Neural progenitor cell (in vitro differentiated cells): ENCODE results near the gene NUDC. TPM values are rescaled to one million over a fixed set of nuclear protein-coding genes. Genes with fewer than 3 reads are reported as not detected.

Experiments used
- DNase-seq: peaks from one replicate; pipeline ENCODE4 v3.0.0-alpha.2; 2016; ENCODE audit warnings: low spot score
- H2AFZ ChIP-seq: fragments of 200-600 bp; sonication (generic); replicated peaks from 2 replicates; pipeline ENCODE4 v1.6.1; 2016; ENCODE audit warnings: antibody characterized with exemption
- H3F3A ChIP-seq: fragments of 200-600 bp; sonication (generic); 2 replicates; pipeline ENCODE4 v1.6.1; 2016; ENCODE audit warnings: antibody characterized with exemption, low read depth
- H3K27ac ChIP-seq: fragments of 200-600 bp; sonication (generic); 2 replicates; pipeline ENCODE4 v1.5.1; 2016; ENCODE audit warnings: mild to moderate bottlenecking
- H3K27me3 ChIP-seq: fragments of 200-600 bp; sonication (generic); 2 replicates; pipeline ENCODE4 v1.6.1; 2016; ENCODE audit warnings: mild to moderate bottlenecking, moderate library complexity
- H3K36me3 ChIP-seq: fragments of 200-600 bp; sonication (generic); 2 replicates; pipeline ENCODE4 v1.5.1; 2016
- H3K4me1 ChIP-seq: fragments of 200-600 bp; sonication (generic); 2 replicates; pipeline ENCODE4 v1.6.1; 2016; ENCODE audit warnings: mixed run types
- H3K4me2 ChIP-seq: fragments of 200-600 bp; sonication (generic); 2 replicates; pipeline ENCODE4 v1.6.1; 2016
- H3K4me3 ChIP-seq: fragments of 200-600 bp; sonication (generic); 2 replicates; pipeline ENCODE4 v1.5.1; 2016
- H3K79me2 ChIP-seq: fragments of 200-600 bp; sonication (generic); 2 replicates; pipeline ENCODE4 v1.6.1; 2016; ENCODE audit warnings: low read depth
- H3K9ac ChIP-seq: fragments of 200-600 bp; sonication (generic); 2 replicates; pipeline ENCODE4 v1.6.1; 2016
- H3K9me3 ChIP-seq: fragments of 200-600 bp; sonication (generic); 2 replicates; pipeline ENCODE4 v1.5.1; 2016; ENCODE audit warnings: low read depth
- H4K20me1 ChIP-seq: fragments of 200-600 bp; sonication (generic); 2 replicates; pipeline ENCODE4 v1.6.1; 2016; ENCODE audit warnings: low read depth
- H3K27ac Mint-ChIP-seq: 3 replicates; pipeline ENCODE4 v1.8.0; 2021; ENCODE audit warnings: mixed read lengths
- H3K27me3 Mint-ChIP-seq: 2 replicates; pipeline ENCODE4 v1.8.0; 2022; ENCODE audit warnings: low read depth, mild to moderate bottlenecking, inconsistent platforms, moderate library complexity, mixed read lengths; ENCODE audit not compliant: insufficient read depth
- H3K36me3 Mint-ChIP-seq: 3 replicates; pipeline ENCODE4 v1.8.0; 2021; ENCODE audit warnings: mixed read lengths
- H3K4me1 Mint-ChIP-seq: 3 replicates; pipeline ENCODE4 v1.8.0; 2021; ENCODE audit warnings: mixed read lengths
- H3K4me3 Mint-ChIP-seq: 3 replicates; pipeline ENCODE4 v1.8.0; 2021; ENCODE audit warnings: mild to moderate bottlenecking, moderate library complexity, mixed read lengths
- H3K9me3 Mint-ChIP-seq: 3 replicates; pipeline ENCODE4 v1.8.0; 2020; ENCODE audit warnings: mixed read lengths
- EZH2 ChIP-seq: fragments of 200-600 bp; sonication (generic); IDR thresholded peaks from 2 replicates; pipeline ENCODE4 v1.6.1; 2017; ENCODE audit warnings: antibody characterized with exemption, mild to moderate bottlenecking, moderate library complexity
- EZH2phosphoT487 ChIP-seq: fragments of 200-600 bp; sonication (generic); IDR thresholded peaks from 2 replicates; pipeline ENCODE4 v1.6.1; 2017; ENCODE audit warnings: antibody characterized with exemption
- total RNA-seq: library from RNA; depleted of rRNA; stranded (reverse); fragments of >200 nt; gene quantifications from 2 replicates; pipeline ENCODE4 v1.2.3, GENCODE V29; 2015; ENCODE audit warnings: low replicate concordance
- TF ChIP-seq, protein P1 (sequence below): fragments of 200-600 bp; sonication (generic); IDR thresholded peaks from 2 replicates; pipeline ENCODE4 v1.5.1; 2017; ENCODE audit warnings: antibody characterized with exemption, mild to moderate bottlenecking

The NUDC gene
- total RNA-seq, 1 donor from 2014 or later, result 28.6 TPM

DNA sequence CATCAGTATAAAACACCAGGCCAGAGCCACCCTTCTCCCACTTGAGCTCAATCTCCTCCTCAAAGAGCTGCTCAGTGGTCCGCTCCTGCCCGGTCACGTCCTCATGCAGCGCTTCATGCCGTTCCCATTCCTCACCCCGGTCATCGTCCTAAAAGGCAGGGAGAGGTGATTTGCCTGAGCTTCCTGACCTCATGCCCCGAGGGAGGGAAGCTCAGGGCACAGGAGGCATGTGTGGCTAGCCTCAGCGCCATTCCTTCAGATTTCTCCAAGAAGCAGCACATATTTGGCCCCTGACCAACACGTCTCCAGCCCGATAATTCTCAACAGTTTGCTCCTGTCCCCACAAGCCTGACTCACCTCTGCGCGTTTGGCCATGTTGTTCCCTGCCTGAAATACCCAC lies 27.3 kb upstream of the NUDC start:
- Histone ChIP-seq H3K9me3 (no peaks in the 10 kb centered on the region), H3F3A (peaks cover 16% of the 10 kb centered on the region), H3K4me3 (no peak overlapping the region), H4K20me1 (no peaks in the 10 kb centered on the region), H3K36me3 (no peaks in the 10 kb centered on the region), H2AFZ (no peak overlapping the region), H3K4me2 (no peak overlapping the region), H3K27me3 (no peaks in the 10 kb centered on the region), H3K4me1 (peaks cover 11% of the 10 kb centered on the region), H3K27ac (no peak overlapping the region), H3K9ac (peak overlapping the region; percentile 13), H3K79me2 (peaks cover 25% of the 10 kb centered on the region)
- no peak overlapping the region for H3K27ac Mint-ChIP-seq
- no peaks in the 10 kb centered on the region for H3K9me3 Mint-ChIP-seq
- peaks cover 18% of the 10 kb centered on the region for H3K36me3 Mint-ChIP-seq
- DNase-seq, result no peak
- H3K4me1 Mint-ChIP-seq, result peaks cover 14% of the 10 kb centered on the region
- H3K27me3 Mint-ChIP-seq, result no peaks in the 10 kb centered on the region
- no peak overlapping the region for H3K4me3 Mint-ChIP-seq
- TF ChIP-seq EZH2phosphoT487 (no peak), EZH2 (no peak)
- TF ChIP-seq, protein P1, sequence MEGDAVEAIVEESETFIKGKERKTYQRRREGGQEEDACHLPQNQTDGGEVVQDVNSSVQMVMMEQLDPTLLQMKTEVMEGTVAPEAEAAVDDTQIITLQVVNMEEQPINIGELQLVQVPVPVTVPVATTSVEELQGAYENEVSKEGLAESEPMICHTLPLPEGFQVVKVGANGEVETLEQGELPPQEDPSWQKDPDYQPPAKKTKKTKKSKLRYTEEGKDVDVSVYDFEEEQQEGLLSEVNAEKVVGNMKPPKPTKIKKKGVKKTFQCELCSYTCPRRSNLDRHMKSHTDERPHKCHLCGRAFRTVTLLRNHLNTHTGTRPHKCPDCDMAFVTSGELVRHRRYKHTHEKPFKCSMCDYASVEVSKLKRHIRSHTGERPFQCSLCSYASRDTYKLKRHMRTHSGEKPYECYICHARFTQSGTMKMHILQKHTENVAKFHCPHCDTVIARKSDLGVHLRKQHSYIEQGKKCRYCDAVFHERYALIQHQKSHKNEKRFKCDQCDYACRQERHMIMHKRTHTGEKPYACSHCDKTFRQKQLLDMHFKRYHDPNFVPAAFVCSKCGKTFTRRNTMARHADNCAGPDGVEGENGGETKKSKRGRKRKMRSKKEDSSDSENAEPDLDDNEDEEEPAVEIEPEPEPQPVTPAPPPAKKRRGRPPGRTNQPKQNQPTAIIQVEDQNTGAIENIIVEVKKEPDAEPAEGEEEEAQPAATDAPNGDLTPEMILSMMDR, result no peak

DNA sequence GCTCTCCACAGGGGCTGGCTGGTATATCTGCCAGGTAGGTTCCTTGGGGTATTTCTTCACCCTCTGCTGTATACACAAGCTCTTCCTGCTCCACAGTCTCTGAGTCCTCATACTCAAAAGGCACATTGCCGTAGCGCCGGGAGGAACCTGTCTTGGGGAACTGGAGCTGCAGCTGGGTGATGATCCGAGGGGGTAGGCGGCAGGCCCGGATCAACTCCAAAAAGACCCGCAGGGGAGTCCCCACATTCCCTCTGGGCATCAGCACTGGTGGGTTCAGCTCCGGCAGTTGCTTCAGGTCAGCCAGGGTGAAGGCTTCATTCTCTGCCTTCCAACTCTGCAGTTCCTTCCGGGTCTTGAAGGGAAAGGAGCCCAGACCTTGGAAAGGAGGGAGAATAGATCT lies 24.2 kb upstream of the NUDC start:
- Histone ChIP-seq H3K36me3 (no peaks in the 10 kb centered on the region), H3K9me3 (no peaks in the 10 kb centered on the region), H3K79me2 (peaks cover 28% of the 10 kb centered on the region), H3K4me2 (no peak overlapping the region), H4K20me1 (no peaks in the 10 kb centered on the region), H3K27ac (no peak overlapping the region), H2AFZ (no peak overlapping the region), H3K9ac (no peak overlapping the region), H3K4me3 (no peak overlapping the region), H3F3A (peaks cover 11% of the 10 kb centered on the region), H3K27me3 (no peaks in the 10 kb centered on the region), H3K4me1 (peaks cover 9% of the 10 kb centered on the region)
- Mint-ChIP-seq H3K27ac (no peak overlapping the region), H3K4me1 (peaks cover 15% of the 10 kb centered on the region), H3K9me3 (no peaks in the 10 kb centered on the region), H3K4me3 (peak overlapping the region; percentile 64), H3K27me3 (peaks cover 3% of the 10 kb centered on the region), H3K36me3 (peaks cover 18% of the 10 kb centered on the region)
- DNase-seq, result no peak
- TF ChIP-seq EZH2, result no peak
- TF ChIP-seq, protein P1, result no peak
- TF ChIP-seq EZH2phosphoT487, result no peak

DNA sequence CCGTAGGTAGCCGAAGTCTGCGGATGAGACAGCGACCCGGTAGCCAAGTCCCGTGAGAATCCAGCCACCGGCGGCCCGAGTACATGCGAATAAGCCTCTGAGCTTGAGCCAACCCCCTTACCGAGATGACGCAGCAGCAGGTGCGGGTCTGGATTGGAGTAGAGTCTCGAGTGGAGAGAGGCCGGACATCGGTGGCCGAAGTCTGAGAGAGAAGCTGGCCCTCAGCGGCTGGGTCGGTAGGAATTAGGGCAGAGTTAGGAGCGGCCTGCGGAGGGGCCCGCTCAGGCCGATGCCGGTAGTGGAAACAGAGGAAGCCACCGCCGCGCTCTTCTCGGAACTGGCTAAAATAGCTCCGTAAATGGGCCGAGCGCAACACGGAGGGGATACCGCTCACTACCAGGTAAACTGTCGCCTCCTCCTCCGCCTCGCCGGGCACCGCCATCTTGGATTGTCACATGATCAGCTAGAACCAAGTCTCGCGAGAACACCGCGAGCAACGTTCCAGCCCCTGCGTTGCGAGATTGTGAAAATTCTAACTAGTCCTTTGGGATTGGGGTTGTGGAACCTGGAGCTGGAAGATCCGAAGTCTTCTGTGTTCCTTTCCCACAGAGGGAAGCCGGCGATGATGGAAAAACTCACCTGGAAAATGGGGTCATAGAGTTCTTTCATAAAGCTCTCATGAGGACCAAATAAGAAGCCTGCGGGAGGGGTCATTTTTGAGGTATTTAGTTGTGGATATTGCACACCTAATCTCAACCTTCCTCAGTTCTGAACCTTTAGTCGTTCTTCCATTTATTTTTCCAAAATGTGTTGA lies 21.3 kb upstream of the NUDC start, which contains the start of gene GPATCH3:
Gene GPATCH3, minus strand, starts transcription at position 467 of the 814 bp plus-strand sequence. Its CDS starts 25 bp downstream, at position 442.
- H3K36me3 Mint-ChIP-seq, result peaks cover 4% of the 10 kb centered on the region
- peak within 1 kb of the TSS; percentile 95 for H2AFZ ChIP-seq
- peaks cover 15% of the 10 kb centered on the region for H3K4me1 Mint-ChIP-seq
- peak within 1 kb of the TSS; percentile 90 for H3K4me3 Mint-ChIP-seq
- H4K20me1 ChIP-seq, result no peaks in the 10 kb centered on the region
- H3K4me3 ChIP-seq, result peak within 1 kb of the TSS; percentile 90
- DNase-seq, result peak; percentile 97
- H3K27me3 ChIP-seq, result no peaks in the 10 kb centered on the region
- TF ChIP-seq, protein P1, result no peak
- TF ChIP-seq EZH2phosphoT487, result no peak
- no peak for TF ChIP-seq EZH2
- H3K27me3 Mint-ChIP-seq, result peaks cover 3% of the 10 kb centered on the region
- peak within 1 kb of the TSS; percentile 82 for H3K4me2 ChIP-seq
- H3K27ac ChIP-seq, result peak within 1 kb of the TSS; percentile 84
- H3K4me1 ChIP-seq, result peaks cover 9% of the 10 kb centered on the region
- peaks cover 12% of the 10 kb centered on the region for H3F3A ChIP-seq
- H3K9ac ChIP-seq, result peak within 1 kb of the TSS; percentile 98
- H3K9me3 ChIP-seq, result no peaks in the 10 kb centered on the region
- H3K79me2 ChIP-seq, result peaks cover 28% of the 10 kb centered on the region
- H3K9me3 Mint-ChIP-seq, result no peaks in the 10 kb centered on the region
- H3K27ac Mint-ChIP-seq, result peak within 1 kb of the TSS; percentile 85
- no peaks in the 10 kb centered on the region for H3K36me3 ChIP-seq
